Measurements from ENCODE around the gene MBOAT1.

DNA sequence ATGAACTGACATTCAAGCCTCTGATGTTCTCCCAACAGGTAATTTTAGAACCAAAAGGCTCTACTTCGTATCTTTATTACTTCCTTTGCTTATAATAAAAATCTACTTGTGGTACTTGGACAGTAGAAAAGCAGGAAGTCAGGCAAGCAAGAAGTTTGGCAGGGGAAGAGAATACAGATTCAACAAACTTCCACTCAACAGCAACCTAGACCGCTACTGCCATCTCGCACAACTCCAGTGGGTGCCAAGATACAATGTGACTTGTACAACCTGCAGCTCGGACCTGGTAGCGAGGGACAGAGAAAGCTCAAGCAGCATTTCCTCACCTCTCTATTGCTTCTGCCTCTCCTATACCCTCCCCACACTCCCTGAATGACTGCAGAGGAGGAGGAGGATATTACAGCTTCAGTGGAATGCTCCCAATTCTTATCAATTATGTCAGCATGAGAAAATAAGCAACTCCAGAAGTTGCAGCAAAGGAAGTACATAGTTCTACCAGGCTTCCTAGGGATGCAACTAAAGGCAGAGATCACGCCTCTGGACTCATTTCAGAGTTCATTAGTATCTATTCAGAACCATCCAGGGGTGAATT, 76.5 kb downstream of the MBOAT1 start:
- no peak for TF ChIP-seq POLR2A (IDR thresholded peaks at IDR 0.05)
- TF ChIP-seq, protein P1, sequence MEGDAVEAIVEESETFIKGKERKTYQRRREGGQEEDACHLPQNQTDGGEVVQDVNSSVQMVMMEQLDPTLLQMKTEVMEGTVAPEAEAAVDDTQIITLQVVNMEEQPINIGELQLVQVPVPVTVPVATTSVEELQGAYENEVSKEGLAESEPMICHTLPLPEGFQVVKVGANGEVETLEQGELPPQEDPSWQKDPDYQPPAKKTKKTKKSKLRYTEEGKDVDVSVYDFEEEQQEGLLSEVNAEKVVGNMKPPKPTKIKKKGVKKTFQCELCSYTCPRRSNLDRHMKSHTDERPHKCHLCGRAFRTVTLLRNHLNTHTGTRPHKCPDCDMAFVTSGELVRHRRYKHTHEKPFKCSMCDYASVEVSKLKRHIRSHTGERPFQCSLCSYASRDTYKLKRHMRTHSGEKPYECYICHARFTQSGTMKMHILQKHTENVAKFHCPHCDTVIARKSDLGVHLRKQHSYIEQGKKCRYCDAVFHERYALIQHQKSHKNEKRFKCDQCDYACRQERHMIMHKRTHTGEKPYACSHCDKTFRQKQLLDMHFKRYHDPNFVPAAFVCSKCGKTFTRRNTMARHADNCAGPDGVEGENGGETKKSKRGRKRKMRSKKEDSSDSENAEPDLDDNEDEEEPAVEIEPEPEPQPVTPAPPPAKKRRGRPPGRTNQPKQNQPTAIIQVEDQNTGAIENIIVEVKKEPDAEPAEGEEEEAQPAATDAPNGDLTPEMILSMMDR (IDR thresholded peaks at IDR 0.05) = no peak
